HG03342 (cell line): Measurements from ENCODE around the gene ANKEF1.
A peak's percentile ranks its signal among the peaks of the same experiment; 100 is the strongest.
"Not testable (repeated sequence)": the region's sequence is repeated elsewhere in the genome, so short reads cannot be mapped to it uniquely, and the experiment has no call there.

ENCODE experiments used
- ATAC-seq: cut with Tn5 transposase; IDR thresholded peaks from one replicate; pipeline ENCODE4 v1.9.1; 2021; ENCODE audit warnings: mild to moderate bottlenecking, moderate library complexity; ENCODE audit not compliant: unreplicated experiment

The ANKEF1 gene

DNA sequence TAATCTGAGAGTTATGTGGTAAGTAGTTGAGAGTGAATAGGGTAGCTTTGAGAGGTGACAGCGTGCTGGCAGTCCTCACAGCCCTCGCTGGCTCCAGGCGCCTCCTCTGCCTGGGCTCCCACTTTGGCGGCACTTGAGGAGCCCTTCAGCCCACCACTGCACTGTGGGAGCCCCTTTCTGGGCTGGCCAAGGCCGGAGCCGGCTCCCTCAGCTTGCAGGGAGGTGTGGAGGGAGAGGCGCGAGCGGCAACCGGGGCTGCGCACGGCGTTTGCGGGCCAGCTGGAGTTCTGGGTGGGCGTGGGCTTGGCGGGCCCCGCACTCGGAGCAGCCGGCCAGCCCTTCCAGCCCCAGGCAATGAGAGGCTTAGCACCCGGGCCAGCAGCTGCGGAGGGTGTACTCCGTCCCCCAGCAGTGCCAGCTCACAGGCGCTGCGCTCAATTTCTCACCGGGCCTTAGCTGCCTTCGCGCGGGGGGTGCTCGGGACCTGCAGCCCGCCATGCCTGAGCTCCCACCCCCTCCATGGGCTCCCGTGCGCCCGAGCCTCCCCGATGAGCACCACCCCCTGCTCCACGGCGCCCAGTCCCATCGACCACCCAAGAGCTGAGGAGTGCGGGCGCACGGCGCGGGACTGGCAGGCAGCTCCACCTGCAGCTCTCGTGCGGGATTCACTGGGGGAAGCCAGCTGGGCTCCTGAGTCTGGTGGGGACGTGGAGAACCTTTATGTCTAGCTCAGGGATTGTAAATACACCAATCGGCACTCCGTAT, 3.2 kb upstream of the ANKEF1 start:
- not testable (repeated sequence) for ATAC-seq

DNA sequence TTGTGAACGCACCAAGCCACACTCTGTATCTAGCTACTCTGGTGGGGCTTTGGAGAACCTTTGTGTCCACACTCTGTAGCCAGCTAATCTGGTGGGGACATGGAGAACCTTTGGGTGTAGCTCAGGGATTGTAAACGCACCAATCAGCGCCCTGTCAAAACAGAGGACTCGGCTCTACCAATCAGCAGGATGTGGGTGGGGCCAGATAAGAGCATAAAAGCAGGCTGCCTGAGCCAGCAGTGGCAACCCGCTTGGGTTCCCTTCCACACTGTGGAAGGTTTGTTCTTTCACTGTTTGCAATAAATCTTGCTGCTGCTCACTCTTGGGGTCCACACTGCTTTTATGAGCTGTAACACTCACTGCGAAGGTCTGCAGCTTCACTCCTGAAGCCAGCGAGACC, 2.5 kb upstream of the ANKEF1 start:
- ATAC-seq = not testable (repeated sequence)

DNA sequence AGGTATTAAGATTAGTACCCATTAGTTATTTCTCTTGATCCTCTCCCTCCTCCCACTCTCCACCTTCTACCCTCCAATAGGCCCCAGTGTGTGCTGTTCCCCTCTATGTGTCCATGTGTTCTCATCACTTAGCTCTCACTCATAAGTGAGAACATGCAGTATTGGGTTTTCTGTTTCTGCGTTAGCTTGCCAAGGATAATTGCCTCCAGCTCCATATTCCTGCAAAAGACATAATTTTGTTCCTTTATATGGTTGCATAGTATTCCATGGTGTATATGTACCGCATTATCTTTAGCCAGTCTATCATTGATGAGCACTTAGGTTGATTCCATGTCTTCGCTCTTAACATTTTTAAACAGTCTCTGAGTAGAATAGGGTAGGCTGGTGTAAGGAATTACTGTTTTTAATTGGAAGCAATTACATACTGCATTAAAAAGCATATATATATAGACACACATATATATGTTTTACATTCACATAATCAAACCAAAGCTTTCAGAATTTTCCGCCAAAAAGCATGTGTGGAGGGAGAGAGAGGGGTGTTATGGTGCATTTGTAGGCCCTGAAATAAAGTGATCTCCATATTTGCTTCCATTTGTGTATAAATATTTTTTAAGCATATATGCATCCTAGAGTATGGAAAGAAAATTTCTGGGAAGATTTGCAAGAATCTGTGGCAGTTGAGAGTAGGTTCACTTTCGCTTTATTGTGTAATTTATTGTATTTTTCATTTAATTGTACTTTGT, 709 bp upstream of the ANKEF1 start:
- no peak for ATAC-seq

- not testable (repeated sequence) for ATAC-seq
These were observed 1.5 kb downstream of the ANKEF1 start for GRCh38 chr20:10036321-10036720.

DNA sequence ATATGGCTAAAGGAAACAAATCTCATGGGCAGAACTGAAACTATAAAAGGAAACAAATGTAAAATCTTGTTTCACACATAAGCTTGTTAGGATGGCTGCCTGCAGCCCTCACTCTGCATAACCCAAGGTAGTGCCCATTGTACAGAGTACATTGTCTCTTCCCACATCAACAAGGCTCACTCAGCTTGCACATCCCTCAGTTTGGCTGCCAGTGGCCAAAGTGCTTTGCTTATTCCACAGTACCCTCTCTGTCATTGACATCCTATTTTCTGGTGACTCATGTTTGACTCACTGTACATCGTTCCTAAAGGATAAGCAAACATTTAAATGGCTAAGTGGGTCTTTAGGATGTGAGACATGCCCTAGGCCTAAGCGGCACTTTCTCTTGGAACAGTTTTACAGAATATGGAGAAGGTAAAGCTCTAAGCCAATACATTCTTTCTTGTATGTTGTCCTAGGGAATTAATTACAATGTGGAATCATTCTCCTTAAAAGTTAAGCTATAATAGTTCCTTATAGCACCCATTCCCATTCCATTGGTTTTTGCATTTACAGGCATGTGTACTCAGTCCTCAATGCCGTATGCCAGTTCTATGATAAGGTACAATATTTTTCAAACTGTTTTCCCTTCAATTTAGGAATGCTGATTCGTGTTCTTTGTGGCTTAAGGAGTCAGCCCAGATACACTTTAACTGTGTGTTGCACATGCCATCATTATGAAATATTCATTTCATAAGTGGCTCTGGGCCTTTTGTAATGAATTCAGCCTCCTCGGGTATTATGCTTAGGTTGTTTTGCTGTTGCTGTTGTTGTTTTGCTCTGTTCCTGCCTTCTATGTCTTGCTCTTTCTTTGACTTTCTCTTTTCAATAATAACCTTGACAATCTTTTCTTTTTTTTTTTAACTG, 5.5 kb downstream of the ANKEF1 start:
- ATAC-seq = no peak

DNA sequence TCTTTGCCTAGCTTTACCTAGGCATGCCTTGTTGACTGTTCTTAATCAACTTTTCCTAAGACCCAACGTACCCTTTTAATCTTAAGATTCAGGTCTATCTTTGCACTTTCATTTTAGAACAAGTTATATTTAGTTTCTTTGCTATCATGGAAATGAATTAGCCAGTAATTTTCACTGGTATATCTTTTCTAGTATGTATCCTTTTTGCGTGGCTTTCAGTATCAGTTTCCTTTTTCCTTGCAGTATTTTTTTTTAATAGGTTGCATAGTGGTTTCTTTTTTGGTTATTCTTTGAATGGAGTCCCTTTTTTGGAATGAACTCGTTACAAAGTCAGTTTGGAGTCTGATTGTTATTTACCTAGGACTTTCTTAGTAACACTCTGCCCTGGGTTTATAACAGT, 7.3 kb downstream of the ANKEF1 start:
- ATAC-seq = no peak

DNA sequence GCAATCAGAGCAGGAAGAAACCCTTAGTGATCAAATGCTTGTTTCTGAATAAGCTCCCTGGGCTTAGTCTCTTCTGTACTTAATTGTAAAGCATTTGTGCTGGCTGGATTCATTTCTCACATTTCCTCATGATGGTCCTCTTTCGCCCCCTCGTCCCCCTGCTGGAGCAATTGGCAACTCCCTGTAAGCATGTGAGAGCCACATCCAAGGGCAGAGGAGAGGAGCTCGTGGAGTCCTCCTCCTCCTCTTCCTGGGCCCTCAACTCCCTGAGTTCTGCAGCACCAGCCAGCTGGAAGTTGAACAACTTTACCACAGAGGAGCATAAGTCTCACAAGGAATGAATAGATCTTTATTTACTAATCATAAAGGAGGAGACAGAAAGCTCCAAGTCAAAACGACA, 12.6 kb downstream of the ANKEF1 start:
- no peak for ATAC-seq

GRCh38 chr20:10051185-10051584, 16.4 kb downstream of the ANKEF1 start:
- no peak for ATAC-seq

DNA sequence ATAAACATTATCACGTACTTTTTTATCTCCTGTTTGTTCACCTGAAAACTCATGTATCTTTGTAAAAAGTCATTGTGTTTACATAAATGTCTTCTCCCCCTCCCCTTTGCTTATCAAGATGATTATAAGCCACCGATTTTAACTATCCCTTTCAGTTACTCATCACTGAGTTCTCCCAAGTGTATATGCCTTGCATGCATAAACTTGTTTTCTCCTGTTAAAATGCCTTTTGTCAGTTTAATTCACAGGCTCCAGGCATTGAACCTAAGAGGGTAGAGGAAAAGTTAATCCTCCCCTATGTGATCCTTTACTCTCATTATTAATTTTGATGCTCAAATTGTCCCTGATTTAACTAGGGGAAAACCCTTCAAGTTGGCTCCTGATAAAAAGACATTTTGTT, 24.2 kb downstream of the ANKEF1 start:
- no peak for ATAC-seq

DNA sequence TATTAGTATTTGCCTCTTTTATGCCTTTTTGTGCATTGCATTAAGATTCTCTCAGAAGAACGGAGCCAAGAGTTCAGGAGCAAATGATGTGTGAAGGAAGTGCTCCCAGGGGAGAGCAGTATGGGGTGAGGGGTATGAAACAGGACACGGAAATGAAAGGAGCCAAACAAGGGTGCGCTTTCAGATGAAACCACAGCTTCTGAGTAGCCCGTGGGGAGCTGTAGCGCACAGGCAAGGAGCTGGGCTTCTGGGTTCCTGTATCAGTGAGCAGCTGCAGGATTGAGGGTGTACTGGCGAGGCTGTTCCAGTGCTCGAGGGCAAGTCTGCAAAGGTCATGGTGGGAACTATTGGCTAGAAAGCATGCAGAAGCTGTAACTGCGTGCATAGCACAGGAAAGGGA, 25.4 kb downstream of the ANKEF1 start:
- peak; percentile 91 for ATAC-seq

DNA sequence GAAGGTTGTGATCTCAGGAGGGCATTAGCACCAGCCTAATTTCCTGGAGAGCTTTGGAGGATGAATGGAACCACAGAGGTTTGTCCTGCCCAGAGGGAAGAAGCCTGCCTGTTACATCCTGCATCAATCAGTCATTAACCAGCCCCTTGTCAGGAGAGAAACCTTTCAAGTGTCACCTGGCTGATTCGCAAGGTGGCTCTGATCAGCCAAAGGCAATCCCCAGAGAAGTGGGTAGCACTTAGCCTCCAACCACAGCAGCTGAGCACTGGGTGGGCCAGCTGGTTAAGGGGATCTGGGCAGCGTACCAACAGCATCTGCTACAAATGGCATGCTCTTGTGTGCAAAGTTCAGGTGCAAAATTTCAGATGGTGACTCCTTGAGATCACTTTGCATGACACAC, 26.9 kb downstream of the ANKEF1 start:
- ATAC-seq = no peak

GRCh38 chr20:10063482-10063881, 28.7 kb downstream of the ANKEF1 start:
- ATAC-seq = no peak

DNA sequence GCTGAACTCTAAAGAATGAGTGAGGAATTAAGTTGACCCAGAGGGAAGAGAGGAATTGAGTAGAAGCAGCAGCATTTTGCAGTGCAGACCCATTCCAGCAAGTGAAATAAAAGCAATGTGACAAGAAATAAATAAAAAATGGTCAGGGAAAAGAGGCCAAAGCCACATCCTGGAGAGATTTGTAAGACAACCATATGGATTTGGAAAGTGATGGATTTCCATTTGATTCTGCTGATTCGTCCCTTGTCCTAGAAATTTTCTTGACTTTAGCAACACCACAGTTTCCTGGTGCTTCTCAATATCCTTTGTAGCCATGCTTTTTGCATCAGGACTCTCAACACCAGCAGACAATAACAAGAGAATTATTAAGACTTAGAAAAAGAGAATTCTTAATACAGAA, 29.8 kb downstream of the ANKEF1 start:
- ATAC-seq = no peak

- no peak for ATAC-seq
These were observed 30.5 kb downstream of the ANKEF1 start for GRCh38 chr20:10065154-10065833.

DNA sequence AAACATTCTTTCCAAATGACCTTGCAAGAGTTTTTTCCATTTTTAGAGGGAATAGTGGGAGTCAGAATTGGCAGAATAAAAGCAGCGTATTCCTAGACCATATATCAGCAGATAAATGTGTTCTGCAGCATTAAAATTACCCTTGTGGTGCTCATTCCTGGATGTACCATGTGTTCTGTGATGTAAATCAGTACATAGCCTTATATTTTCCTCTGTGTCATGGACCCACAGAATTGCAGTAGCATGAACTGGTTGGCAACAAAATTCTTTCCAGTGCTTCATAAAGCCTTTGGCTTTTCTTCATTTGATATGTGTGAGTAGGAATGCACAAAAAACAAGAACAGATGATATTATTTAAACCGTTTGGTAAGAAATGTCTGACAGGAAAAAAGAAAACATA, 32.5 kb downstream of the ANKEF1 start:
- ATAC-seq = no peak

GRCh38 chr20:10074513-10074912, 39.7 kb downstream of the ANKEF1 start:
- ATAC-seq = no peak

DNA sequence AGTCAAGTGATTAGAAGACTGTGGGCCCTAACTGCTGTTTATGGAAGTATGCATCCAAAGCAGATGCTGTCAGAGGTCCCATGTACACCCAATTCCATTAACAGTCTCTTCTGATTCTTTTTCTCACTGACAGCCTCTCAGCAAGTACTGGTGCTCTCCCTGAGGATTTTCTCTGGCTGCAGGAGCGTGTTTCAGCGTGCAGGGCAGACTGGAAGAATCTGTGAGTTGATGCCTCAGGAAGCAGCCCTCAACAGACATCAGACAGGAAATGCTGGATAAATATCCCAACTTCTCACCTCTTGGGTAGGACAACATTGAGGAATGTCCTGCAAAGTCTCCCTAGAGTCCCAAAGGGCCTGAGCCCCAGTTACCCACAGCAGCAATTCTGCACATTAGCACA, 40.8 kb downstream of the ANKEF1 start:
- ATAC-seq = no peak

DNA sequence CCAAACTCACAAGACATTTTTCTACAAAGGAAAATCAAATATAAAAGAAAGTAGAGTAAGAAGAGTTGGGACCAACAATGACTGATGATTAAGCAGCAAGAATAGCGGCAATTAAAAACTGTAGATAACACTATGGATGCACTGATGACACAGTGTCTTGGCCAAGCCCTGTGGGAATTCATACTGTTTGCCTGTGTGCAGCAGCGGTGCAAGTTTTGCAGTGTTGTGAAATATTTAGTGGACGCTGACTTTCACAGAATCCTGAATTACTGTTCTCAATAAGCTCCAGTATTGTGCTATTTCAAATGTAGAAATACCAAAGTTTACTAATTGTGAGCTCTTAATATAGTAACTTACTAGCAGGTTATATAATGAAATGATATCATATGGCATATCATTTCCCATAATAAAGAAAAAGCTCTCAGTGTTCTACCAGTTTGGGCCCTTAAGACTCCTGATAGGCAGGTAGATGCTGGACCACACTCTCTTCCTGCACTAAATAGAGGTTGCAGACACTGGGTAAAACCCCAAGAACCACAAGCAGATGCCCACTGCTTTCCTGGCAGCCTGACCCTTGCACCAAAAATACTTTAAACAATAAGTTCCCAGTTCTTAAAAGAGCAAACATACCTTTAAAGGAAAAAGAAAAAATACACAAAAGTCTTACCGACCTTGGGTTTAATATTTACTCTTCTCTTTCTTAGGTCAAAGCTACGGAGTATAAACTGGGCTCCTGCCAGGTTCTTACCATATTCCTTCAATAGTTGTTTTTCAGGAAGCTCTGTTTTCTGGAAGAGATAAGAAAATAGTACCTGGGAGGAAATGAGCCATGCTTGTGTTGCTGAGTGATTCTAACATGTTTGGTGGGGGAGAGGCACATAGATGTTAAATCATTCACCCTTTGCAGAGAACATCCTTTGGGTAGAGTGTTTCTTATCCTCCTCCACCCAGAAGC, 41.6 kb downstream of the ANKEF1 start:
- ATAC-seq = no peak

DNA sequence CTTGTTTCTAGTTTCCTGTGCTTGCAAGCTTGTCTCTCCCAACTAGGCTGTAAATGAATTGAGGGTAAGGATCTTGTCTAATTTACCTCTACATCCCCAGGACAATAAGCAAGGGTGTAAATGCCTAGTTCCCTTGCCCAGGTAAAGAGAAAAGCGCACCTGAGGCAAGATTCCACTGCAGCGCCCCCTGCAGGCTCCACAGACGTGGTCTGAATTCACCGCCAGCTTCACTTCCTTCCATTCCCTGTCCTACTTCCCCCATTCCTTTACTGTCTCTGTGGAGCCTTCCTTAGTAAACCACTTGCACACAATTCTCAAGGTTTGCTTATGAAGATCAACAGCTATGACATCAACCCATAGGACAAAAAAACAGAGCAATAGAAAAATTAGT, 42.3 kb downstream of the ANKEF1 start:
- no peak for ATAC-seq

DNA sequence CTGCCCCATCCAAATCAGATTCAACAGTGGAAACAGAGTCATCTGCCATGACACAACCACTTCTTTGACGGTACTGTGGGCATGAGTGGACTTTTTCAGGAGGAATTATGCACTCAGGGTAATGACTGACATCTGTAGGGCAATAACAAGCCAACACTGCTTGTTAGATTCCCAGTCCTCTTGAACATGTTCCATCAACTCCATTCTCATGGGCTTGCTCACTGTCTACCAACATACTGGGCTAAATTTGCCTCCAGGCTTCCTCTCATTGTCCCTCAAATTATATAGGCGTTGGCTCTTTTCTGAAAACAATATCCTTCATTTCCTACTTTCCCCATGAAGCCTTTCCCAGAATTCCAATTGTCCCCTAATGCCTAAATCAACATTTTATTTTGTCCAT, 43.1 kb downstream of the ANKEF1 start:
- no peak for ATAC-seq
